Testis (tissue), 2 donors: ENCODE measurements around the gene GALNT7.

Source experiments
- POLR2A ChIP-seq: fragments of 450-650 bp; IDR thresholded peaks from one replicate; pipeline ENCODE4 v1.6.1; 2017; ENCODE audit warnings: antibody characterized with exemption, mild to moderate bottlenecking, moderate library complexity
- TF ChIP-seq, protein P1 (sequence below), 3 experiments: fragments of 450-650 bp in 2 of 3; fragments of 200-600 bp in 1 of 3; sonication (generic) in 1 of 3; IDR thresholded peaks; one replicate each; pipeline ENCODE4 v1.5.1; 2016 to 2019; ENCODE audit warnings: antibody characterized with exemption in 3 of 3, mild to moderate bottlenecking in 2 of 3, moderate library complexity in 1 of 3

DNA sequence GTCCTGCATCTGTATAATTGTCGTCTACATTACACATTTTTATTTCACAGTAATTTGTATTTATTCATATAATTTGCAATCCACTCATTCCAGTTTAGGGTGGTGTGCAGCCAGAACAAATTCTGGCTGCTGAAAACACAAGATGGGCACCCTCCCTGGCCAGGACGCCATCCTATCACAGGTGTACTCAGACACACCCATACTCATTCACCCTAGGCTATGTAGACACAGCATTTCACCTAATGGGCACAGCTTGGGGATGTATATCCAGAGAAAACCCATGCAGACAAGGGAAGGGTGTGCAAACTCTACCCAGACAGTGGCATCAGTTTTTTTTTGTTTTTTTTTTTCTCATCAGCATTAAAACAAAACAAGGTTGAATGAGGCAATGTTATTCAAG is 92.4 kb downstream of the GALNT7 start:
- TF ChIP-seq, protein P1, sequence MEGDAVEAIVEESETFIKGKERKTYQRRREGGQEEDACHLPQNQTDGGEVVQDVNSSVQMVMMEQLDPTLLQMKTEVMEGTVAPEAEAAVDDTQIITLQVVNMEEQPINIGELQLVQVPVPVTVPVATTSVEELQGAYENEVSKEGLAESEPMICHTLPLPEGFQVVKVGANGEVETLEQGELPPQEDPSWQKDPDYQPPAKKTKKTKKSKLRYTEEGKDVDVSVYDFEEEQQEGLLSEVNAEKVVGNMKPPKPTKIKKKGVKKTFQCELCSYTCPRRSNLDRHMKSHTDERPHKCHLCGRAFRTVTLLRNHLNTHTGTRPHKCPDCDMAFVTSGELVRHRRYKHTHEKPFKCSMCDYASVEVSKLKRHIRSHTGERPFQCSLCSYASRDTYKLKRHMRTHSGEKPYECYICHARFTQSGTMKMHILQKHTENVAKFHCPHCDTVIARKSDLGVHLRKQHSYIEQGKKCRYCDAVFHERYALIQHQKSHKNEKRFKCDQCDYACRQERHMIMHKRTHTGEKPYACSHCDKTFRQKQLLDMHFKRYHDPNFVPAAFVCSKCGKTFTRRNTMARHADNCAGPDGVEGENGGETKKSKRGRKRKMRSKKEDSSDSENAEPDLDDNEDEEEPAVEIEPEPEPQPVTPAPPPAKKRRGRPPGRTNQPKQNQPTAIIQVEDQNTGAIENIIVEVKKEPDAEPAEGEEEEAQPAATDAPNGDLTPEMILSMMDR (IDR thresholded peaks at IDR 0.05), result no peak
- no peak for TF ChIP-seq POLR2A
